ENCODE data around the gene RALBP1.
A peak's percentile ranks its signal among the peaks of the same experiment; 100 is the strongest.

The RALBP1 gene

GRCh38 chr18:9535430-9535991 lies 60.2 kb downstream of the RALBP1 start:
- FAIRE-seq = no peak

DNA sequence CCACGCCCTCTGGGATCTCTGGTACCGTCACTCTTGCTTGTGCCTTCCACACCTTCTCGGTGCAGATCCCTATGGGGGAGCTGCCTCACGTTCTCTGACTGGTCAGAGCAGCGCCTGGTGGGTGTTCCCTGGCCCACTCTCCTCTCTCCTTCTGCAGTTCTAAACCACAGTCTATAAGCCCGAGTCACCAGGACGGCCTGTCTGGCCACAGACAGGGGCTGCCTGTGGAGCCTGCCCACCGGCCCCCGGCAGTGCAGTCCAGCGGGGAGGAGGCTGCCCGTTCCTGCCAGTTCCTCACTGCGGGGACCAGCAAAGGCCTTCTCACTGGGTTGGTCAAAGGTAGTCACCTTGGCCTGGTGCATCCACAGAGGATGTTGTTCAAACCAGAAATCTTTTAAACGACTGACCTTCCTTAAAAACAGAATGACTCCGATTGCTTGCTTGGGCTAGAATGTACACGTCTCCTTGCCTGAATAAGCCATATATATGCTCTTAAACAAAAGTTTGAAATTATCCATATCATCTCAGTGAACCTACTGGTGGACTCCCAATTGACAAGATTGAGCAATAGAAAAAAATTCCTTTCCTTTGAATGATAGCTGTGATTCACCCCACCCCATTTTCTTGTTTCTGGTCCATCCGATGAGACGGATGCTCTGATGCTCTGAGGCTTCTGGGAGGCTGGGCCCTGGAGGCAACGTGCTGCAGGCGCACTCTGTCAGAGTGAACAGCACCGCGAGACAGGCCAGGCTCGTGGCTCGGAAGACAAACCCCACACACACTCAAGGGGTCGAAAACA lies 61.2 kb downstream of the RALBP1 start:
- FAIRE-seq (no peak), DNase-seq (ENCODE audit: insufficient read length, low spot score) (no peak)
- no peak for TF ChIP-seq POLR2A (IDR thresholded peaks at IDR 0.05; ENCODE audit: low read depth, low read length)

More at GRCh38 chr18:9535430-9535991, 60.2 kb downstream of the RALBP1 start:
- no peak for TF ChIP-seq POLR2A (IDR thresholded peaks at IDR 0.05; ENCODE audit: low read depth, low read length)
- DNase-seq (ENCODE audit: insufficient read length, low spot score) = no peak

GRCh38 chr18:9537677-9538076 lies 62.4 kb downstream of the RALBP1 start:
- FAIRE-seq (no peak), DNase-seq (ENCODE audit: insufficient read length, low spot score) (no peak)
- TF ChIP-seq POLR2A (IDR thresholded peaks at IDR 0.05; ENCODE audit: low read depth, low read length) = no peak

- DNase-seq (ENCODE audit: insufficient read length, low spot score) = peak; percentile 63
- FAIRE-seq = peak; percentile 30
- TF ChIP-seq POLR2A (IDR thresholded peaks at IDR 0.05; ENCODE audit: low read depth, low read length) = no peak
Measured at GRCh38 chr18:9539283-9539682, 64.0 kb downstream of the RALBP1 start.

- DNase-seq (ENCODE audit: insufficient read length, low spot score) (no peak), FAIRE-seq (no peak)
- no peak for TF ChIP-seq POLR2A (IDR thresholded peaks at IDR 0.05; ENCODE audit: low read depth, low read length)
Measured at GRCh38 chr18:9539938-9540337, 64.6 kb downstream of the RALBP1 start.

DNA sequence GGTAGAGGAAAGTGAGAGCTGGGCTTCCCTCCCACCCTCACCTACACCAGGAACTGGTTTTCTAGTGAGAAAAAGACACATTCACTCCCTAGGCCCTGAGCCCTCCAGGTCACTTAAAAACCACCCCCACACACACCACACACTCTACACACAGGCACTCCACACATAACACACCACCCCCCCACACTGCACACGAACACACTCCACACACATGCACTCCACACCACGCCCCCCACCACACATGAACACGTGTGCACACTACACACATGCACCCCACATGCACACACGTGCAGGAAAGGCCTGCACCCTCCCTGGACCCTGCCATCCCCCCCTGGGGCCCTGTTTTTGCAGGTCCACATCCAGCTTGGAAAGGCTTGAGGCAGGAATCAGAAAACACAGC lies 67.6 kb downstream of the RALBP1 start:
- TF ChIP-seq POLR2A (IDR thresholded peaks at IDR 0.05; ENCODE audit: low read depth, low read length) = no peak
- FAIRE-seq (no peak), DNase-seq (ENCODE audit: insufficient read length, low spot score) (no peak)

DNA sequence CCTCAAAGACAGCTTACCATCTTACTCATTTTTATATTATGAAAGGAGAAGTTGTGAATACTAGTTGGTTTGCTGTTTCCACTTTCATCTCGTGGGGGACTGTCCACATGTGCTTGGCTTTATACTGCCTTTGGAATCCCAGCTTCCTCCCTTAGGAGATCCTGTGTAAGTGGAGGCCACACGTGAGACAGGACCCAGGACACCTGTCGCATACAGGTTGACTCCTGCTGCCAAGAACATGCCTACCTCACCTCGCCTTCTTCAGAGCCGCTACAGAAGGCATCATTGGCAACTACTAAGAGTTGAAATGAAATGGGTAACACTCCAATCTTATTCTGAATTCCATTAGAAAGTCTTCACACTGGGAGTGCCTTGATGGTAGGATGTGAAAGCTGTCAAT lies 69.7 kb downstream of the RALBP1 start:
- no peak for TF ChIP-seq POLR2A (IDR thresholded peaks at IDR 0.05; ENCODE audit: low read depth, low read length)
- no peak for FAIRE-seq
- DNase-seq (ENCODE audit: insufficient read length, low spot score) = no peak

DNA sequence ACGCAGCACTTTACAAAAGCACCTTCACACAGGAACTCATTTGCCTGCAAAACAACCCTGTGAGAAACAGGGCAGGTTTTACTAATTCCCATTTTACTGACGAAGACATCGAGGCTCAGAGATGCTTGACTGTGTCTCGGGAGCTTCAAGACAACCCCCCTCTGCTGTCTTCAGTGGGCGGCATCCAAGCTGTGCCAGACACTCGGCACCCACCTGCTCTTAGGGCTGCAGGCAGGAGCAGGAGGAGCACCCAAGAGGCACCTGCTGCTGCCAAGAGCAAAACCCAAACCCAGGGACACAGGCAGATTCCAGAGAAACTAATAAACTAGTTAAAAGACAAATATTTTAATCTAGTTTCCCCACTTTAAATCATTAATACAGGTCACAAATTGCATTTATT lies 71.2 kb downstream of the RALBP1 start:
- DNase-seq (ENCODE audit: insufficient read length, low spot score) (no peak), FAIRE-seq (no peak)
- no peak for TF ChIP-seq POLR2A (IDR thresholded peaks at IDR 0.05; ENCODE audit: low read depth, low read length)

GRCh38 chr18:9547782-9548181 lies 72.5 kb downstream of the RALBP1 start:
- FAIRE-seq = no peak
- no peak for TF ChIP-seq POLR2A (IDR thresholded peaks at IDR 0.05; ENCODE audit: low read depth, low read length)
- no peak for DNase-seq (ENCODE audit: insufficient read length, low spot score)

DNA sequence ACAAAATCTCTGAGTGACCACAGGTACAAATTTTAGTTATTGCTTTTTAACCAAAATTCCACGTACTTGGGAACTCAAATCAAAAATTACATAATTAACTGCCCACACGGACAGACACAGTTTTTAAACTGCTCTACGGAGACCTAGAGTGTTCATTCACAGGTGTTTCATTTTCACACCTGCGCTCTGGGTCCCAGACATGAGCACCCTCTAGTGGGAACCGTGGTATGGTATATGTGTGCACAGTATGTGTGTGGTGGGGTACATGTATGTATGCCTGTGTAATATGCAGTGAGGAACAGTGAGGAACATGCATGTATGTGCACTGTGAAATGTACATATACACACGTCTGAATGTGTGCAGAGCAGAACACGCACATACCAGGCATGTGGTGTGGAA lies 74.1 kb downstream of the RALBP1 start:
- no peak for TF ChIP-seq POLR2A (IDR thresholded peaks at IDR 0.05; ENCODE audit: low read depth, low read length)
- FAIRE-seq = no peak
- DNase-seq (ENCODE audit: insufficient read length, low spot score) = no peak

GRCh38 chr18:9550429-9550828 lies 75.1 kb downstream of the RALBP1 start:
- DNase-seq (ENCODE audit: insufficient read length, low spot score) (no peak), FAIRE-seq (no peak)
- TF ChIP-seq POLR2A (IDR thresholded peaks at IDR 0.05; ENCODE audit: low read depth, low read length) = no peak

DNA sequence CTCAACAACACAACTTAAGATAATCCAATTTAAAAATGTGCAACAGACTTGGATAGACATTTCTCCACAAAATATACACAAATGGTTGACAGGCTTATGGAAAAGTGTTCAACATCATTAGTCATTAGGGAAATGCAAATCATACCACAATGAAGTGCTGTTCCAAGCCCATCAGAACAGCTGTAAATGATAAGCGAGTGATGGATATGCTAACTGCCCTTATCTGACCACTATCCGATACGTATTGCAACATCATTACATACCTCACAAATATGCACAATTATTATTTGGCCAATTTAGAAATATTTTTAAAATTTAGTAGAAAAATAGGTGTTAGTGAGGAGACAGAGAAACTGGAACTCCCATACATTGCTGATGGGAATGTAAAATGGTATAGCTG lies 76.9 kb downstream of the RALBP1 start:
- no peak for FAIRE-seq
- no peak for TF ChIP-seq POLR2A (IDR thresholded peaks at IDR 0.05; ENCODE audit: low read depth, low read length)

DNA sequence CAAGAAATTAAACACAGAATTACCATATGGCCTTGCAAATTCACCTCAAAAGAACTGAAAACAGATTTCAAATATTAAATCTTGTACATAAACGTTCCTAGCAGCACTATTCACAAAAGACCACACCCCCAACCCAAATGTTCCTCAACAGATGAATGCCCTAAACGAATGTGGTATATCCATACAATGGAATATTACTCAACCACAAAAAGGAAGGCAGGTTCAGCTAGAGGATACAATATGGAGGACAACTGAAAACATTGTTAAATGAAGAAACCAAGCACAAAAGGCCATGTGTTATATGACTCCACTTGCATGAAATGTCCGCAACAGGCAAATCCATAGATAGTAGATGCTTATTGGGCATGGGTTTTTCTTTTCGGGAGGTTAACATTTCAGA lies 77.3 kb downstream of the RALBP1 start:
- no peak for TF ChIP-seq POLR2A (IDR thresholded peaks at IDR 0.05; ENCODE audit: low read depth, low read length)
- DNase-seq (ENCODE audit: insufficient read length, low spot score) (no peak), FAIRE-seq (no peak)

More for the DNA sequence above, 76.9 kb downstream of the RALBP1 start:
- DNase-seq (ENCODE audit: insufficient read length, low spot score) = no peak

- DNase-seq (ENCODE audit: insufficient read length, low spot score) (no peak), FAIRE-seq (peak; percentile 6)
- TF ChIP-seq POLR2A (IDR thresholded peaks at IDR 0.05; ENCODE audit: low read depth, low read length) = no peak
Measured at GRCh38 chr18:9557250-9557943, 82.1 kb downstream of the RALBP1 start.
